NB4 (cell line): Measurements from ENCODE around the gene PAM.

Experiments used
- CTCF ChIP-seq: IDR thresholded peaks from one replicate; pipeline ENCODE4 v1.5.1; 2012; ENCODE audit warnings: low read depth, low read length
- MAX ChIP-seq: IDR thresholded peaks from 2 replicates; pipeline ENCODE4 v1.6.1; 2011; ENCODE audit warnings: low read depth, low read length
- POLR2A ChIP-seq: IDR thresholded peaks from 2 replicates; pipeline ENCODE4 v1.6.1; 2011; ENCODE audit warnings: mild to moderate bottlenecking; ENCODE audit not compliant: insufficient read length; ENCODE audit errors: extremely low read depth

GRCh38 chr5:102773133-102773532 is 18.0 kb downstream of the PAM start:
- TF ChIP-seq CTCF (no peak), POLR2A (no peak), MAX (no peak)
